ENCODE data around the gene MOG.
A peak's percentile ranks its signal among the peaks of the same experiment; 100 is the strongest.
"Not testable (repeated sequence)": the region's sequence is repeated elsewhere in the genome, so short reads cannot be mapped to it uniquely, and the experiment has no call there.

Gene MOG

DNA sequence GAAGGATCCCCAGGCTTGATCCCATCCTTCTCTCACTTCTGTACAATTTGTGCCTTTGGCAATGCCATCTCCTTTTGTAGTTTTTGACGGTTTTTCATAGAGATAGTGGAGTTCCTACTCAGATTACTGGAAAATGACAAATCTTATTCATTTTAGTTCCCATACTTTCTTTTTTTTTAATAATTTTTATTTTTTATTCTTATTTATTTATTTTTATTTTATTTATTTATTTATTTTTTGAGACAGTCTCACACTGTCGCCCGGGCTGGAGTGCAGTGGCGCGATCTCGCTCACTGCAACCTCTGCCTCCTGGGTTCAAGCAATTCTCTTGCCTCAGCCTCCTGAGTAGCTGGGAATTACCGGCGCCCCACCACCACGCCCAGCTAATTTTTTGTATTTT, 19.6 kb upstream of the MOG start:
- DNase-seq (ENCODE audit: extremely low read depth in 1 of 2, low read depth in 1 of 2) = no peak

DNA sequence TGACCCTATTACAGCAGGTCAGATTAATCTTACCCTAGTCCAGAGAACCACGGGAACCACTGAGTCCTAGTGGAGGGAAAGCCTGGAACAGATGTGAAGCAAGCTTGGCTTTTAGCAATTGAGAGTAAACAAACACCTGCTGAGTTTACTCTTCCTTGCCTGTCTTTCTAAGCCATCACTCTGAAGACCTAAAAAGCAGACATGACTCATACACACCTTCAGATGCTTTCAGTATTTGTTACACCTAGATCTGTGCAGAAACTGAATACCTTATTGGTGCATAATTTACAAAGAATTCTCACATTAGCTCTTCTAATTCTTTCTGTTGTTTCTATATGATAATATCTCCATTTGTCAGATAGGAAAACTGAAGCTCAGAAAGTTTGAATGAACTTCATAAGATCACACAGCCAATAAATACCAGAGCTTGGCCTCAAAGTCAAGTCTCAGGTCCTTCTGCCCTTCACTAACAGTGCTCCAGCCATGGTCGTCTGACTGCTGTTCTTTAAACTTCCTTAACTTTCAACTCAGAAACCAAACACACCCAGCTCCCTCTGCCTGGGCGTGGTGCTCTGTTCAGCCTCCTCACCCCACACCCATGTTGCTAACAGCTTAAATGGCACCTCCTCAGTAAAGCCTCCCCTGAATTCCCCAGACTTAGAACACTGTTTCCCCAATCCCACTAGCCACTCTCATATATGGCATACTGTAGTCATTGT, 15.3 kb upstream of the MOG start:
- DNase-seq (ENCODE audit: extremely low read depth in 1 of 2, low read depth in 1 of 2) = no peak

DNA sequence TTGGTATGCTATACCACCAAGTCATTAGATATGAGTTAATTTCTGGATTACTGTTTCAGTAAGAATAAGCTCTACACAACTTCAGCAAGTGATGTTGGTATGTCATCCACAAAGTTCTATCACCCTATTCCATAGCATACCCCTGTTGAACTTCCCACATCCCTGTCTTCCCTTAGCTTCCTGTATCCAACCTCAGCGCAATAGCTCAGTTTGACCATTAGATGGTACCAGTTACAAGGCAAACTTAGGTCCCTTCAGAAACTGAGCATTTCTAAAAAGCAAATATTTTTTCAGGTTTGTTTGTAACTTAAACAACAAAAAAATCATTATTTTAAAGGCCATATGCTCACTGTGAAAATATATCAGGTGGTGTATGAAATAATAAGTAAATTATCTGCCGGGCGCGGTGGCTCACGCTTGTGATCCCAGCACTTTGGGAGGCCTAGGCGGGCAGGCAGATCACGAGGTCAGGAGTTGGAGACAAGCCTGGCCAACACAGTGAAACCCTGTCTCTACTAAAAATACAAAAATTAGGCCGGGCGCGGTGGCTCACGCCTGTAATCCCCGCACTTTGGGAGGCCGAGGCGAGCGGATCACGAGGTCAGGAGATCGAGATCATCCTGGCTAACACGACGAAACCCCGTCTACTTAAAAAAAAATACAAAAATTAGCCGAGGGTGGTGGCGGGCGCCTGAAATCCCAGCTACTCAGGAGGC, 8.8 kb upstream of the MOG start:
- no peak for DNase-seq (ENCODE audit: extremely low read depth in 1 of 2, low read depth in 1 of 2)

DNA sequence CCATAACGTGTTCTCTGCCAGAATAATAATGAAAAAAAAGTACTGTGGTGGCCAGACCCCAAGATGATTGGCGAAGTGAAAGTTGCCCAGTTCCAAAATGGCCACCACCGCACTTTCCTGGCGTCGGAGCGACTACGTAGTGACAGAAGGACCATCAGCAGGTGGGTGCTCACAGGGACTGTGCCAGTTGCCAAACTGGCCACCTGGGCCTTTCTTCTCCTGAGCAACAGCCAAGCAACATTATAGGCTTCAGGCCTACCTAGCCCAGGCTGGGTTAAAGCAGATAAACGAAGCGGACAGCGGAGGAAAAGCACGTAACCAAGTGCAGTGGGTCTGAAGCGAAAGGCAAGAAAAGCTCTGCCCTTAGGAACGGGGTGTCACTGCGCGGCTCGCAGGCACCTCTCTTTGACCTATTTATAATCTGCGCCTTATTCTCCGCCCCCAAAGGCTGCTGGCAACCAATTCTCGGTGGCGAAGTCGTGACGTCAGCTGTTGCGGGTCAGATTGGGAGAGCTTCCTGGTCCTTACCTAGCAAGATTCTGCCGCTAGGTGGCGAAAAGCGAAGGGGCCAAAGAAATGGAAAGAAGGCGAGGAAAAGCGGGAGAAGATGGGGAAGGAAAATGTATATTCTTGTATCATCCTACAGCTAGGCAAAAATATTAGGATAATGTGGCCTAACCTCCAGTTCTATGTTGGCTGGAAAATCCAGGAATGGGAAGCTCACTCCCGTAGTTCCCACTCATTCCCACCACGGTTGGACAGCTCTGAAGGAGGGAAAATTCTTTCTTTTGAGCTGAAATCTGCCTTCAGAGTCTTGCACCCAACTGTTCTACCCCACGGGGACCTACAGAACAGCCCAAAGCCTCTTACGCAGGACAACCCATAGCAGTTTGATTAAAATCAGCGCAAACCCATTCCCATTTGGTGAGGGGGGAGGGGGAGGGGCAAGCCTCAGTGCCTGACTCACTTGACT, 6.9 kb upstream of the MOG start:
- DNase-seq (ENCODE audit: extremely low read depth in 1 of 2, low read depth in 1 of 2) = peak; percentile 87 to 96

- no peak for DNase-seq (ENCODE audit: extremely low read depth in 1 of 2, low read depth in 1 of 2)
These were observed 5.3 kb upstream of the MOG start for GRCh38 chr6:29651413-29652197.

DNA sequence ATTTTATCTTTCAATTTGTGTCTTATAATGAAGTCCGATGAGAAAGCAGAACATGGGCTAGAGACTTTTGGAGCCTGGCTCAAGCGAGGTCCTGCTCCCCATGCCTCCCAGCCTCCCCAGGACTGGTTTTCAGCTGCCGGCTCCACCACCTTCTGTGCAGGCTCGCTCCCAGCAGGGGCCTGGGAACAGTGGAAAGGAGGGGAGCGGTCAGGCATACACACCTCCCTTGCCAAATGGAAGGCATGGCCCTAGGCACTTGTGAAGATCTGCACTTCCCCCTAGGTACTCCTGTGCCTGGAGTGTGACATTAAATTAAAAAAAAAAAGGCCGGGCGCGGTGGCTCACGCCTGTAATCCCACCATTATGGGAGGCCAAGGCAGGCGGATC, 4.7 kb upstream of the MOG start:
- DNase-seq (ENCODE audit: extremely low read depth in 1 of 2, low read depth in 1 of 2) = no peak

- peak in 1 of 2 donors; percentile 20 for DNase-seq (ENCODE audit: extremely low read depth in 1 of 2, low read depth in 1 of 2)
These were observed 3.3 kb upstream of the MOG start for GRCh38 chr6:29653452-29654038.

DNA sequence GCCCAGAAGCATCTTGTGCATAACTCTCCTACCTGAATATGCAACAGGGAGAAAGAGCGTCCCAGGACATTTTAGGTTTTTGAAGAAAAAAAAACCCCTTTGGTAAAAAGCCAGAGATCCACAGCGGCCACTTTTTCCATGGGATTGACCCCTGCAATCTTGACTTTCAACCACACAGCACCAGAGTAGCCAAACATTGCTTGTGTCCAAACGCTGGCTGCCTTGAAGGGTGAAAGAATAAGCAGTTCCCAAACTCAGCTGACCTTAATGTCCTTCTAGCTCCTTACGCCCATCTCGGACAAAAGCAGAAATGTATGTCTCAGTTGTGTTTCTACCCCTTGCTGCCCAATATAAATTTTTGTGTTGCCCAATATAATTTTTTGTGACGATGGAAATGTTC, 1.2 kb upstream of the MOG start:
- no peak for DNase-seq (ENCODE audit: extremely low read depth in 1 of 2, low read depth in 1 of 2)

- no peak for DNase-seq (ENCODE audit: extremely low read depth in 1 of 2, low read depth in 1 of 2)
These were observed 735 bp upstream of the MOG start for GRCh38 chr6:29656157-29656556.

- DNase-seq (ENCODE audit: extremely low read depth in 1 of 2, low read depth in 1 of 2) = no peak
These were observed 4.2 kb downstream of the MOG start for GRCh38 chr6:29661071-29661470.

DNA sequence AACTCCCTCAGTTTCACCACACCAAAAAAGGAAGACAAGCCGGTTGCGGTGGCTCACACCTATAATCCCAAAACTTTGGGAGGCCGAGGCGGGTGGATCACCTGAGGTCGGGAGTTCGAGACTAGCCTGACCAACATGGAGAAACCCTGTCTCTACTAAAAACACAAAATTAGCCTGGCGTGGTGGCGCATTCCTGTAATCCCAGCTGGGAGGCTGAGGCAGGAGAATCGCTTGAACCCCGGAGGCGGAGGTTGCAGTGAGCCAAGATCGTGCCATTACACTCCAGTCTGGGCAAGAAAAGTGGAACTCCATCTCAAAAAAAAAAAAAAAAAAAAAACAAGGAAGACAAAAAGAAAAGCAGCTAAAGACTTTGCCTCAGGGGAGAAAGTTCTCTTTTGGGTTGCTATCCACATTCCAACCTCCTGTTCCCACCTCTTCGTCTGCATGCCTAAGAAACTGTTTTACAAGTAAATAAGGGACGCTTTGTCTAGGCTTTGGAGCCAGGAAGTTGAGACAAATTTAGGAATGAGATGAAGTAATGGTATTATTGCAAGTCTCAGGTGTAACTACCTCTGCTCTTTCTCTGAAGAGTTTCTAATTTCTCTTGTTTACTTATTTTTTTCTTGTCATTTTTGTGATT, 4.7 kb downstream of the MOG start:
- not testable (repeated sequence) for DNase-seq (ENCODE audit: extremely low read depth in 1 of 2, low read depth in 1 of 2)

DNA sequence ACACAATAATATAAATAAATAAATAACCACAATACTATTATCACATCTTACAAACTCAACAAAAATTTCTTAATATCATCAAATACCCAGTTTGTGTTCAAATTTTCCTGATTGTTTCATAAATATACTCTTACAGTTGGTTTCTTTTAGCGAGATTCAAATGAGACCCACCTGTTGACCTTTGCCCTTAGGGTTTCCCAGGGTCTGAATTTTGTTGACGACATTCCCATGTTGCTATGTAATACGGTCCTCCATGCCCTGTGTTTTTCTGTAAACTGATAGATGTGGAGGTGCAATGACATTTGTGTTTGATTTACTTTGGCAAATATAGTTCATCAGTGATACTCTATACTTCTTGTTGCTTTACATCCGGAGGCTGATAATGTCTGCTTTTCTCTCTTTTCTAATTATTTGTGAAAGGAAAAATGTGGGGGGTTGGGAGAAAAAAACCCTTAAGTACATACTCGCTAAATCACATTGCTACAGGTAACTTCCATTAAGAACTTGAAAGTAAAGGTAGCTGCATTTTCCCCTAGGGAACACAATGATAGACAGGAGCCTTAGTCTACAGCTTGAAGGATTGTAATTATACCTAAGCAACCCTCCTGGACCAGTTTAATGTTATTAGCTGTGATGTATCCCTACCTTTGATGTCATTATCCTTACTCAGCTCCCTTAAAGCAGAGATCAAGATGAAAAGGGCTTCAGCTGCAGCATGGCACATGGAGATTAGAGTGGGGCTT, 6.6 kb downstream of the MOG start:
- DNase-seq (ENCODE audit: extremely low read depth in 1 of 2, low read depth in 1 of 2) = no peak

- no peak for DNase-seq (ENCODE audit: extremely low read depth in 1 of 2, low read depth in 1 of 2)
These were observed 9.3 kb downstream of the MOG start for GRCh38 chr6:29665942-29666825.

DNA sequence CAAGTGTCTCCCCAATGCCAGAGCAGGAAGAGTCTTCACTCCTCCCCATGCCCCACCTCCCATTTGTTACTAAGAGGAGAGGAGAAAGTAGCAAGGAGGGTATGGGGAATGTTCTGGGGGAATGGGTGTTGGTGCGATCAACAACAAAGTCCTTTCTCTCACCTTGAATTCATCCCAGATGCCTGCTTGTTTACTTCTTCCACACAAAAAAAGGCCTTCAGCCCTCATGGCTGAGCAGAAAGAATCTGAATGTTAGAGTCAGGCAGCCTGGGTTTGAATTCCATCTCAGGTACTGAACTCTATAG, 9.9 kb downstream of the MOG start:
- DNase-seq (ENCODE audit: extremely low read depth in 1 of 2, low read depth in 1 of 2) = no peak

GRCh38 chr6:29667158-29667557, 10.3 kb downstream of the MOG start:
- no peak for DNase-seq (ENCODE audit: extremely low read depth in 1 of 2, low read depth in 1 of 2)

DNA sequence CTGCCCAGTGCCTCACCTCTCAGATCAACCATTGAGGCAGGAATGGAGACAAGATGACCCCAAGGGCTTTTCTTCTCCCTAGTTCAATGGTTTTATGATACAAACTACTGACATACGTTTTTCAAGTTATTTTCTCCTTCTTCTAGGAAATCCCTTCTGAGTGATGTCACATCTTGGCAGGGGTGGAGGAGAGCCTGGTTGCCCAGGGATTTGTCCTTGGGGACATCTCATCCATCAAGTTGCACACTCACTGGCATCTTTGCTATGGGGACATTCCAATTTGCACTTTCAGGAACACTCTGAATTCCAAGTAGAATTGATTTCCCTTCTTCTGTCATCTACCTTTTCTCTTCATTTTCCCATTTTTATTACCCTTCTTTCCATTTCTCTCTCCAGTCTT, 14.1 kb downstream of the MOG start:
- DNase-seq (ENCODE audit: extremely low read depth in 1 of 2, low read depth in 1 of 2) = no peak

DNA sequence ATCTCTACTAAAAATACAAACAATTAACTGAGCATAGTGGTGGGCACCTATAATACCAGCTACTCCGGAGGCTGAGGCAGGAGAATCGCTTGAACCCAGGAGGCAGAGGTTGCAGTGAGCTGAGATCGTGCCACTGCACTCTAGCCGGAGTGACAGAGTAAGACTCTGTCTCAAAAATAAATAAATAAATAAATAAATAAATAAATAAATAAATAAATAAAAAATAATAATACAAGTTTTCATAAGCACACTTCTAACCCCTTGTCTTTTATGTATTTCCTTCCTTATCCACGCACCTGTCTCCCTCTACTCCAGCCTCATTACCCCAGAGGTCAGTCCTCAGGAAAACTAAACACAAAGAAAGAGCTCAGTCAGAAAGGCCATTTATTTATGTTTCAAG, 15.2 kb downstream of the MOG start:
- DNase-seq (ENCODE audit: extremely low read depth in 1 of 2, low read depth in 1 of 2) = not testable (repeated sequence)

DNA sequence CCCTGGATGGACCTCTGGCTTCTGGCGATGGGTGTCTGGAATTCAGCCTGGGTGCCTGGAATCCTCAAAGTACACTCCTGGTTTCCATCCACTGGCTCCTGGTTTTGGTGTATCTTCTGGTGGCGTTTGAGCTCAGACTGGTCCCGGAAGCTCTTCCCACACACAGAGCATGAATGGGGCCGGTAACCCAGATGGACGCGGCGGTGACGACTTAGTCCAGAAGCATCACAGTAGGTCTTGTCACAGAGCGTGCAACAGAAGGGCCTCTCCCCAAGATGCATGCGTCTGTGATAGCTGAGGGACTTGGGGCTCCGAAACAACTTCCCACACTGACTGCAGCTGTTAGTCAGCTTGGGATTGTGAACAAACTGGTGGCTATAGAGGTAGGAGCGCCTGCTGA, 16.3 kb downstream of the MOG start:
- no peak for DNase-seq (ENCODE audit: extremely low read depth in 1 of 2, low read depth in 1 of 2)
